ENCODE data around the gene LGALS14.
A peak's percentile ranks its signal among the peaks of the same experiment; 100 is the strongest.
"Not testable (repeated sequence)": the region's sequence is repeated elsewhere in the genome, so short reads cannot be mapped to it uniquely, and the experiment has no call there.

Gene LGALS14

DNA sequence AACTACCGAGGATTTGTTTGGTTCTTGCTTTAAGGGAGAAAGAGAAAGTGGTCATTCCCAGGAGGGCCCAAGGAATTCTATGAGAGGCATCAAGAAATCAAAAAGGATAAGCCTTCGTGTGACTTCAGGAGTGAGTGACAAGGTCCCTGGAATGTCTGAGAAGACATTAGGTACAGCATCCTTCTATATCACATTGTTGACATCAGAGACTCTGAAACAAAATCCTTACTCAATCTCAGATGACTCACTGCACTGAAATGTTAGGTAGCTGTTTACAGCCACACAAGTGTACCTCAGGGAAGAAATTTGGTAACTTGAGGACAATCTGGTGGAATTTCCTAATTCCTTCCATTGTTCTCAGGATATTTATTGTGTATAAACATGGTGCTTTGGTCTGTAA lies 7.9 kb upstream of the LGALS14 start:
- DNase-seq, result no peak

GRCh38 chr19:39698535-39698934 lies 5.7 kb upstream of the LGALS14 start:
- DNase-seq, result no peak

GRCh38 chr19:39701291-39701690 lies 3.0 kb upstream of the LGALS14 start:
- DNase-seq, result no peak

DNA sequence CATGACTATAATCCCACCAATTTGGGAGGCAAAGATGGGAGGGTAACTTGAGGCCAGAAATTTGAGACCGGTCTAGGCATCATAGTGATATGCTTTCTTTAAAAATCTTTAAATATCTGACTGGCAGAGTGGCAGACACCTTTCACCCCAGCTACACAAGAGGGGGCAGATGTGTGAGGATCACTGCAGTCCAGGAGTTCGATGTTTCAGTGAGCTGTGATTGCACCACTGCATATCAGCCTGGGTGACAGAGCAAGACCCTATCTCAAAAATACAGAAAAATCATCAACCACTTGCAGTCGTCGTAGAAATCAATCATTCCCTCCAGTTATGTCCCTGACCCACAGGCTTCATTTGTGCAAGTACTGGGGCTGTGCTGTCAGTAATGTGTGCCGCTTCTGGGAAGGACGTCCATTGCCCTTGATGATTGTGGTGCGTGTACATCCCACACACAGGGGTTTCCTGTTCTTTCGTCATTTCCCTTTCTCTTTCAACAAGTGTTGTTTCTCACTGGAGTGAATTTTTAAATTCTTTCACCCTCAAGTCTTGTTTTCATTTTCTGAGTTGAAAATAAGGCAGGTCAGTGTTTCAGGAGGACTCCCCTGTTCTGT lies 1.4 kb downstream of the LGALS14 start:
- peak; percentile 33 for DNase-seq

DNA sequence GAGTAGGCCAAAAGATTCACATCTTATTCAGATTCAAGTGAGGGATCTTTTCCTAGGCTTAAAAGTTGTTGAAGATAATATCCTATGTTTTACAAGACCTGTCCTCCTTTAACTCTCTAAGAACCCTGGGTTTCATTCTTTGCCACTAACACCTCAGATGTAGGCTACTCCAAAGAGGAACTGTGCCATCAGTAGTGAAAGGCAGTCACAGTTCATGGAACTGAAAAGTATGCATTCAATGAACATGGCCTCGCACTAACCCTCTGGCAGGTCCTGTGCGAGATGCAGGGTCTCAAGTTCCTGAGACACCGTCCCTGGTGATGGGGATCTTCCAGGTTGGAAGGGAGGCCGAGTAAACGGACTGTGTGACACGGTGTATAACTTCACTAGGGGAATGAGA lies 4.3 kb downstream of the LGALS14 start:
- DNase-seq, result no peak

DNA sequence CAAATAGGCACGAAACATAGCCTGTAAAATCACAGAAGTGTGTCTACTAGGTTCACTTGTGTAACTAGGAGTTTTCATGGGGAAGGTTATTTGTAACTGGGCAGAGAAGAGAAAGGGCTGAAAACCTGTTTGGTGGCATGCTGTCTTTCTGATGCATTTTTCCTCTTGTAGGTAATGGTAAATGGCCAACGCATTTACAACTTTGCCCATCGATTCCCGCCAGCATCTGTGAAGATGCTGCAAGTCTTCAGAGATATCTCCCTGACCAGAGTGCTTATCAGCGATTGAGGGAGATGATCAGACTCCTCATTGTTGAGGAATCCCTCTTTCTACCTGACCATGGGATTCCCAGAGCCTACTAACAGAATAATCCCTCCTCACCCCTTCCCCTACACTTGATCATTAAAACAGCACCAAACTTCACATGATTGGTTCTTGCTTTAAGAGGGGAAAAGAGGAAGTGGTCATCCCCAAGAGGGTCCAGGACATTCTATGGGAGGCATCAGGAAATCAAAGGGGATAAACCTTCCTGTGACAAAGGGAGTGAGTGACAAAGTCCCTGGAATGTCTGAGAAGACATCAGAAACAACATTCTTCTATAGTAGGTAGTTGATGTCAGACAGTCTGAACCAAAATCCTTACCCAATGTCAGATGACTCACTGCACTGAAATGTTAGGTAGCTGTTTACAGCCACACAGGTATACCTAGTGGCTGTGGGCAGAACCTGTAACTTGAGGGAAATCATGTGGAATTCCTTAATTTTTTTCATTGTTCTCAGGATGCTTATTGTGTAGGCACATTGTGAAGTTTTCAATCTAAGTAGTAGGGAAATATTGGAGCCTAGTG lies 5.0 kb downstream of the LGALS14 start:
- no peak for DNase-seq

DNA sequence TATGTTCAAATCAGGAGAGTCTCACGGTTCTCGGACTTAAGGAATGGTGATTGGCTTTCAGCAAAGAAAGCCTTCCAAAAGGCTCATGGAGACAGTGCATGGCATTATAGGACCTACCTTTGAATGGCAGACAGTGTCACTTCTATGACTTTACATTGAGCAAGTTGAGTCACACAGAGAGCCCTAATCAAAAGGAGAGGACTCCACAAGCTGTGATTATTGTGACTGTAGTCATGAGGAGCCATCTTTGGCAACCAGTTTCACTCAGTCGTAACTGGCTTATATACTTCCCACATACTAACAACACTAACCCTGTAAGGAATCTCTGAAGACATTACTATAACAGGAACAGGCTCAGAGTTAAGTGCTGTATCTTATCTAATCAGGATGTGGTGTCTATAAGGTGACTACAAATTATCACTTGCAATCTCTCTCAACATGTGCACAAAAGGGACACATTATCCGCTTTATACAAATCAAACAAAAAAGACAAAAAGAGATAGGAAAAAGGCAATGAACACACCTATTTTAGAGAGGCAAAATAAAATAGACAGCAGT lies 6.1 kb downstream of the LGALS14 start:
- DNase-seq, result no peak

GRCh38 chr19:39720144-39720543 lies 15.9 kb downstream of the LGALS14 start:
- DNase-seq, result not testable (repeated sequence)

GRCh38 chr19:39725995-39726394 lies 21.7 kb downstream of the LGALS14 start:
- no peak for DNase-seq

- no peak for DNase-seq
Observed at GRCh38 chr19:39727070-39727800, 23.0 kb downstream of the LGALS14 start.

DNA sequence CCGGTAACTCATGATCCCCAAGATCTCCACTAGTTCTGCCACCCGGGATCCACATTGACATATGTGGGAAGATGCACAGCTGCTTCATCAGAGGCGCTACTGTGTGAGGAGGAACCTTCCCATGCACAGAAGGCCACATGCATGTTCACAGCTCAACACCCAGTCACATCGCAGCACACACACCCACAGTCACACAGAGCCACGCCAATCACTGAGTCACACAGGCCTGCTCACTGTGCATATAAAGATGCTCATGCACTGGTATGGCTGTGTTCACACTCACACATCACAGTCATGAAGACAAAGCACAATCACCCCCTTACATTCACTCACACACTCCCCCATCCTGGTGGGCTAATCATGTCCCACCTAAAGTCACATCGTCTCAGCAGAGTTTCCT lies 23.8 kb downstream of the LGALS14 start:
- DNase-seq, result no peak

DNA sequence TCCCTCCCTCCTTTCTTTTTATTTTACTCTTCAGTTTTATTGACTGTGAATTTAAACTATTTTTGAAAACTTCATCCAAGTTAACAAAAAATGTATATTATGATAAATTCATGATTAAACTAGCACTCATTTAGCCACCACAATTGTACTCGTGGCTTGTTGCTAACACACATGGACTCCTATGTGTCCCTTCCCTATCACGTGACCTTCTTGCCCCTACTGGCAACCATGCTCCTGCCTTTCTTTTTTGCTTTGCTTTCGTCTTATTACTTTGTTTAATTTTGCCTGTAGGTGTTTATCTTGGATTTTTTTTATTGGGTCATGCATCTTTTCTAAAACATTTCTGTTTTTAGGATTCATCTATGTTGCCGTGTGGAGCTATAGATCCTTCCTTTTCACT lies 25.3 kb downstream of the LGALS14 start:
- no peak for DNase-seq

- no peak for DNase-seq
Observed at GRCh38 chr19:39731685-39732084, 27.4 kb downstream of the LGALS14 start.

DNA sequence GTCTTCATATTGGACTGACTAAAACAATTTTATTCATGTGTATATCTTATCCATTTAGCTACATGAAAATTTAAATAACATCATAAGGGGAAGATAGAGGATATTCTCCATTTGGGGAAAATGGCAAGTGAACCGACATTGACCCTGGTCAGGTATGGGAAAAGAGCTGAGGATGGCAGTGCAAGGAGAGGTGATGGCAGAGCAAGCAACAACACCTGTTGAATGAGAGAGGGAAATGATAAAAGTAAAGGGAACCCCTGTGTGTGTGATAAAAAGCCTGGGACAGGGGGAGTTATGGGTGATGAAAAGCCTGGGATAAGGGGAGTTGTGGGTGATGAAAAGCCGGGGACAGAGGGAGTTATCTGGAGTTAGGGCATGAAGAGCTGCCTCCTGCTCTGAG lies 29.6 kb downstream of the LGALS14 start:
- no peak for DNase-seq

DNA sequence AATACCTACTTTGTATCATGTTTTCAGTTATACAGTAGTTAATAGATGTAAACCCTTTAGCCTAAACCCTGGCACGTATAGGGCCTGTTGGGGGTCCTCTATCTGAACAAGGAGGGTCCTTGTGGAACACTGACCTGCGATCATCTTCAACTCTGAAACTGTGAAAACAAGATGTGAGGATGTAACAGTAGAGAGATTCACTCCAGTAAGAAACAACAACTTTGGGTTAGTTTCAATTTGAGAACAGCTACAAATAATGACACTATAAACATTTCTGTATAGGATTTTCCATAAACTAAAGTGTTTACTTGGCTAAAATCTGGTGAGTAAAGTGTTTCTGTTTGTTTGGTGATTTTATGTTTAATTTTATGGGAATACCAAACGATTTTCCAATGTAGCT lies 31.4 kb downstream of the LGALS14 start:
- no peak for DNase-seq

GRCh38 chr19:39736088-39736487 lies 31.8 kb downstream of the LGALS14 start:
- no peak for DNase-seq

DNA sequence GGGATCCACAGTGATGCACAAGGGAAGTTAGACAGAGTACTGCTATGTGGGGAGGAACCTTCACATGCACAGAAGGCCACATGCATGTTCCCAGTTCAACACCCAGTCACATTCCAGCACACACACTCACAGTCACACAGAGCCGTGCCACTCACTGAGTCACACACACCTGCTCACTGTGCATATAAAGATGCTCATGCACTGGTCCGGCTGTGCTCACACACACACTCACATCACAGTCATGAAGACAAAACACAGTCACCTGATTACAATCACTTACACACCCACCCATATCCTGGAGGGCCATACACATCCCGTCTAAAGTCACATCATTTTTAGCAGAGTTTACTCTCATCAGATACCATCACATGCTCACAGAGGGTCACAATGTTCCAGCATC lies 33.1 kb downstream of the LGALS14 start:
- DNase-seq, result no peak

DNA sequence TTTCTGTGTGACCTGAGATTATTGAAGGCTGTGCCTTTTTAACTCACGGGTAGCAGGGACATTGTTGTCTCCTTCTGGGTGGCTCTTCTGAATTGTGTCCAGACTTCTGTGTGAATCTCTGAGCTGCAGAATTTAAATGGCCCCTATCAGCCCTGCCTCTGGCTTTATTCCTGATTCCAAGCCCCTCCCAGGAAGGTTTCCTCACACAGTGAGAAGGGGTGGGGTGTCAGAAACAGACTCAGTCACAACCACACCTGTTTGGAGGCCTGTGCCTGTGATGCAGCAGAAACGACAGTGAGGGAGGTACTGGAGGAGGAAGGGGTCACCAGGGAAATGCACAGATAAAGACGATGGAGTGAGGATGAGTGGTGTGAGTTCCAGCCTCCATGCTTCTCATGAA lies 33.6 kb downstream of the LGALS14 start, which contains the start of gene CLC:
Gene CLC (minus strand): TSS at position 139 of the 400 bp plus-strand sequence. CDS start 77 bp downstream, at position 62.
- DNase-seq, result no peak

GRCh38 chr19:39738814-39739213 lies 34.5 kb downstream of the LGALS14 start:
- no peak for DNase-seq

DNA sequence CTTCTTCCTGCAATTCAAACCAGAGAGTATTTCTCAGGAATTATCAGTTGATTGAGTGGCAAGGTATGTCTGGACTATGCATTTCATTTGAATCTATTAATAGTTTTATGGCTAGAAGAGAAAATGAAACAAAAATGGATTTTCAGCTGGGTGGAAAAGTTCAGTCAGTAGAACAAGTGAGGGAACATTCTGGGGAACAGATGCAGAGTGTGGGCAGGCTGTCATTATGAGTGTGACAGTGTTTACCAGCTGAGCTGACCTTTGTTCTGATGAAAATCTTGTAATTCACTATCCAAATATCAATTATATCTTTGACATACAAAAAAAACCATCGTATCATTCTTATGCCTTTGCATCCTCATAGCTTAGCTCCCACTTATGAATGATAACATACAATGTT lies 36.1 kb downstream of the LGALS14 start:
- no peak for DNase-seq

DNA sequence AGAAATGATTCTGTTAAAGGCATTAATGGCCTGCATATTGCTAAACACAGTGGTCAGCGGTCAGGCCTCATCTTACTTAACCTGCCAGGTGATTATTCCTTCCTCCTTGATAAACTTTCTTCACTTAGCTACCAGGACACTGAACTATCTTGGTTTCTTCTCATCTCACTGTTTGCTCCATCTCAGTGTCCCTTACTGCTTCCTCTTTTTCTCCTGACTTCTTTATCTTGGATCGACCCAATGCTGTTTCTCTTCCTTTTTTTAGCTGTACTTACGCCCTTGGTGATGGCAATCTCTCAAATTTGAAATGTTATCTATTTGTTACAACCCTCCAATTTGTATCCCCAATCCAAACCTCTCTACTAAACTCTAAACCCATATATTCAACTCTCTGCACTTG lies 41.4 kb downstream of the LGALS14 start:
- no peak for DNase-seq

- DNase-seq, result no peak
Observed at GRCh38 chr19:39746836-39747529, 42.7 kb downstream of the LGALS14 start.

- no peak for DNase-seq
Observed at GRCh38 chr19:39749981-39750380, 45.7 kb downstream of the LGALS14 start.

Measured in CD4-positive, alpha-beta T cell treated with Interleukin-12 subunit alpha and Interleukin-12 subunit beta, for 1 hour (primary cell).